Kidney epithelial cell (primary cell): ENCODE results near the gene ZNF469. TPM values are rescaled to one million over a fixed set of nuclear protein-coding genes. Genes with fewer than 3 reads are reported as not detected.

Experiments
- DNase-seq: peaks from one replicate; pipeline ENCODE4 v3.0.0-alpha.2; 2010; ENCODE audit warnings: low read depth
- H3K27me3 ChIP-seq: 2 replicates; pipeline ENCODE4 v1.6.0; 2011; ENCODE audit warnings: low read length; ENCODE audit not compliant: control insufficient read depth, insufficient read depth
- H3K36me3 ChIP-seq: 2 replicates; pipeline ENCODE4 v1.5.1; 2011; ENCODE audit warnings: low read length; ENCODE audit not compliant: control insufficient read depth, insufficient read depth
- H3K4me3 ChIP-seq: 2 replicates; pipeline ENCODE4 v1.5.1; 2011; ENCODE audit warnings: low read depth, mild to moderate bottlenecking, control low read depth, low read length
- total RNA-seq: library from RNA; depleted of rRNA; stranded (reverse); fragments of >200 nt; gene quantifications from 2 replicates; pipeline ENCODE4 v1.2.3, GENCODE V29; 2015
- TF ChIP-seq, protein P1 (sequence below): IDR thresholded peaks from 2 replicates; pipeline ENCODE4 v1.5.1; 2011; ENCODE audit warnings: mild to moderate bottlenecking, moderate library complexity, low read length, control low read depth, inconsistent platforms; ENCODE audit not compliant: insufficient read depth, poor library complexity, severe bottlenecking

ZNF469 gene
- total RNA-seq, 1 donor from 2014 or later = 8.3 TPM

GRCh38 chr16:88349903-88350900, 32.6 kb upstream of the ZNF469 start:
- H3K36me3 ChIP-seq = no peaks in the 10 kb centered on the region
- no peak overlapping the region for H3K4me3 ChIP-seq
- H3K27me3 ChIP-seq = no peaks in the 10 kb centered on the region
- no peak for DNase-seq
- TF ChIP-seq, protein P1, sequence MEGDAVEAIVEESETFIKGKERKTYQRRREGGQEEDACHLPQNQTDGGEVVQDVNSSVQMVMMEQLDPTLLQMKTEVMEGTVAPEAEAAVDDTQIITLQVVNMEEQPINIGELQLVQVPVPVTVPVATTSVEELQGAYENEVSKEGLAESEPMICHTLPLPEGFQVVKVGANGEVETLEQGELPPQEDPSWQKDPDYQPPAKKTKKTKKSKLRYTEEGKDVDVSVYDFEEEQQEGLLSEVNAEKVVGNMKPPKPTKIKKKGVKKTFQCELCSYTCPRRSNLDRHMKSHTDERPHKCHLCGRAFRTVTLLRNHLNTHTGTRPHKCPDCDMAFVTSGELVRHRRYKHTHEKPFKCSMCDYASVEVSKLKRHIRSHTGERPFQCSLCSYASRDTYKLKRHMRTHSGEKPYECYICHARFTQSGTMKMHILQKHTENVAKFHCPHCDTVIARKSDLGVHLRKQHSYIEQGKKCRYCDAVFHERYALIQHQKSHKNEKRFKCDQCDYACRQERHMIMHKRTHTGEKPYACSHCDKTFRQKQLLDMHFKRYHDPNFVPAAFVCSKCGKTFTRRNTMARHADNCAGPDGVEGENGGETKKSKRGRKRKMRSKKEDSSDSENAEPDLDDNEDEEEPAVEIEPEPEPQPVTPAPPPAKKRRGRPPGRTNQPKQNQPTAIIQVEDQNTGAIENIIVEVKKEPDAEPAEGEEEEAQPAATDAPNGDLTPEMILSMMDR = no peak

- TF ChIP-seq, protein P1 = no peak
- no peak for DNase-seq
- Histone ChIP-seq H3K27me3 (no peaks in the 10 kb centered on the region), H3K36me3 (no peaks in the 10 kb centered on the region), H3K4me3 (no peak overlapping the region)
Observed at GRCh38 chr16:88350922-88351321, 31.8 kb upstream of the ZNF469 start.

DNA sequence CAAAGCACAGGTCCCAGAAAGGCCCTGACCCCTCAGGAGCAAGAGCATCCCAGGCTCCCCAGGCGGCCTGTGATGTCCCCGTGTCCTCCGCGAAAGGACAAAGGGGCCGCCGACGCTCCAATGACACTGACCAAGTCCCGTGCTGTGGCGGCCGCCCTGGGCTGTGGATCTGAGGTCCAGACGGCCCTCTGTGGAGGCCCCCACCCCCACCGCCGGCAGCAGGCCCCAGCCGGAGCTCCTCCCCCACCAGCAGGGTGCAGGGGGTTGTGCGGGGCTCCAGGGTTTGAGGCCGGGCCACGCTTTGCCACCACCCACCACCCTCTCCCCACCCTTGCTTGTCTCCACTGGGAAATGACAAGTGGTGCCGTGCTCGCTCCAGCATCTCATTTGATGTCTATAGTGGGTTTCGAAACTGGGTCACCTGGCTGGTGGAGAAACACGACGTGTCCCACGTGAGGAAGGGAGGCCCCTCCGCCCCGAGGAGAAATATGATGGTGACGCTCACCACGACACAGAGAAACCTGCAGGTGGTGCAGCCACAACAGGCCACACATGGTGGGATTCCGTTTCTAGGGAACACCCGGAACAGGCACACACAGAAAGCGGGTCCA, 31.2 kb upstream of the ZNF469 start:
- Histone ChIP-seq H3K27me3 (no peaks in the 10 kb centered on the region), H3K4me3 (no peak overlapping the region), H3K36me3 (no peaks in the 10 kb centered on the region)
- TF ChIP-seq, protein P1 = no peak
- DNase-seq = no peak

DNA sequence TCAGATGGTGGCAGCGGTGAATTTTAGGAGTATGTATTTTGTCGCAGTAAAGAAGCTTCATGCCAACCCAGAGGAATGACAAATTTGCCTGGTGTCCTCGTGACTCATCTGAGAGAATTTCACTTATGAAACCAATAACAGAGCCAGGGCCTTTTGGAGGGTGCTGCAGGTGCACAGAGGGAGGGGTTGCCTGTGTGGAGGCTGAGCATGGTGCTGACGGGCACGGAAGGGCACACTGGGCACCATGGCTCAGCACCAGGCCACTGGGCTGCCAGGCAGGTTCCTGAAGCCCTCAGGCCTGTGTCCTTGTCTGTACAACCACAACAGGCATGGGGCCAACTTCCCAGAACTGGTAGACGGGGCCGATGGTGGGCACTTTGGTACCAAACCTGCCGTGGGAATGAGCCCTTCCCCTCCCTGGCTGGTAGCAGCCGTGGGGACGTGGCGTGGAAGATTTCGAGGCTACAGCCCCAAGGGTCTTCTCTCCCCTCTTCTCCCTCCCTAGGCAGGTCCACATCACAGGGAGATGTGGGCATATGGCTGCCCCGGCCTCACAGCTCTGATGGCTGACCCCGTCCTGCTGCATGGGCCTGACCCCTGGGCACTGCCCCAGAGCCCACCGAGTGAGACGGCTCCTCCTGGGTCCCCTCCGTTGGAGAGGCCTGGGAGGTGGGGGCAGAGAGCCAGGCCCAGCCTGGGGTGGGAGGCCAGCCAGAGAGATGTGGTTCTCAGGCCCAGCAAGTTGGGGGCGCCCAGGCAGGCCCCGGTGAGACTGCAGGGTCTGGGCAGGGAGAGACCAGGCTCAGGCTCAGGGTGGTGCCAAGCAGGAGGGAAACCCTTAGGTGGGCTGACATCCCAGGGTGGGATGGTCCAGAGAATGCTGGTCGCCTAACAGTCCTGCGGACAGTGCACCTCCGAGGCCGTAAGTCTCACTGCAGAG, 30.2 kb upstream of the ZNF469 start:
- no peaks in the 10 kb centered on the region for H3K27me3 ChIP-seq
- H3K4me3 ChIP-seq = no peak overlapping the region
- no peaks in the 10 kb centered on the region for H3K36me3 ChIP-seq
- no peak for DNase-seq
- TF ChIP-seq, protein P1 = no peak

DNA sequence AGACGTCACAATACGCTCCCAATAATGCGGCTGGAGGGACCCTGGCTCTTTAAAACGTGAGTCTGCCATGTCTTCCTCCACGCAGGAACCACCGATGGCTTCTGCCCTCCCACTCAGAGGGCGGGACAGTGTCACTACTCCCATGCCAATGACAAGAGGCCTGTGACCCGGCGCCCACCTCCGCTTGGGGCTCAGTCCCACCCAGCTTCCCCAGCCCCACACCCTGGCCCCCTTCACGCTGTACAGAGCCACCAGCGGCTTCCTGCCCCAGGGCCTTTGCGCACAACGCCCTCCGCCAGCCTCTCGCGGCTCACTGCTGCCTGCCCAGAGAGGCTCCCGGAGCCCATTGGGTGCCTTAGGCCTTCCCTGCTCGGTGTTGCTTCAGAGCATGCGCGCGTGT, 29.5 kb upstream of the ZNF469 start:
- no peak overlapping the region for H3K4me3 ChIP-seq
- DNase-seq = no peak
- no peaks in the 10 kb centered on the region for H3K27me3 ChIP-seq
- H3K36me3 ChIP-seq = no peaks in the 10 kb centered on the region
- TF ChIP-seq, protein P1 = no peak
